Tibial nerve (tissue), 3 donors: ENCODE data around the gene OOEP.

Source experiments
- CTCF ChIP-seq, 5 experiments: fragments of 200-600 bp in 3 of 5; fragments of 450-650 bp in 2 of 5; sonication (generic) in 3 of 5; IDR thresholded peaks; one replicate each; pipeline ENCODE4 v1.5.1; 2016 to 2019; ENCODE audit warnings: antibody characterized with exemption in 5 of 5, mild to moderate bottlenecking in 3 of 5, moderate library complexity in 2 of 5
- POLR2A ChIP-seq, 2 donors: fragments of 450-650 bp; IDR thresholded peaks; one replicate each; pipeline ENCODE4 v1.6.1; 2017; ENCODE audit warnings: antibody characterized with exemption in 2 of 2, mild to moderate bottlenecking in 2 of 2, moderate library complexity in 2 of 2

- TF ChIP-seq CTCF (IDR thresholded peaks at IDR 0.05) = no peak
- no peak for TF ChIP-seq POLR2A (IDR thresholded peaks at IDR 0.05)
Measured at GRCh38 chr6:73364121-73364520, 5.6 kb downstream of the OOEP start.
